ENCODE measurements around the gene EEF2K. TPM values are rescaled to one million over a fixed set of nuclear protein-coding genes. Genes with fewer than 3 reads are reported as not detected.

The EEF2K gene
- total and polyA plus RNA-seq, 2 of the 13 experiments (the other 11 are each of a cell fraction or from before 2014, with no cell fraction given): 22.0 to 23.8 TPM

- TF ChIP-seq, protein P1, sequence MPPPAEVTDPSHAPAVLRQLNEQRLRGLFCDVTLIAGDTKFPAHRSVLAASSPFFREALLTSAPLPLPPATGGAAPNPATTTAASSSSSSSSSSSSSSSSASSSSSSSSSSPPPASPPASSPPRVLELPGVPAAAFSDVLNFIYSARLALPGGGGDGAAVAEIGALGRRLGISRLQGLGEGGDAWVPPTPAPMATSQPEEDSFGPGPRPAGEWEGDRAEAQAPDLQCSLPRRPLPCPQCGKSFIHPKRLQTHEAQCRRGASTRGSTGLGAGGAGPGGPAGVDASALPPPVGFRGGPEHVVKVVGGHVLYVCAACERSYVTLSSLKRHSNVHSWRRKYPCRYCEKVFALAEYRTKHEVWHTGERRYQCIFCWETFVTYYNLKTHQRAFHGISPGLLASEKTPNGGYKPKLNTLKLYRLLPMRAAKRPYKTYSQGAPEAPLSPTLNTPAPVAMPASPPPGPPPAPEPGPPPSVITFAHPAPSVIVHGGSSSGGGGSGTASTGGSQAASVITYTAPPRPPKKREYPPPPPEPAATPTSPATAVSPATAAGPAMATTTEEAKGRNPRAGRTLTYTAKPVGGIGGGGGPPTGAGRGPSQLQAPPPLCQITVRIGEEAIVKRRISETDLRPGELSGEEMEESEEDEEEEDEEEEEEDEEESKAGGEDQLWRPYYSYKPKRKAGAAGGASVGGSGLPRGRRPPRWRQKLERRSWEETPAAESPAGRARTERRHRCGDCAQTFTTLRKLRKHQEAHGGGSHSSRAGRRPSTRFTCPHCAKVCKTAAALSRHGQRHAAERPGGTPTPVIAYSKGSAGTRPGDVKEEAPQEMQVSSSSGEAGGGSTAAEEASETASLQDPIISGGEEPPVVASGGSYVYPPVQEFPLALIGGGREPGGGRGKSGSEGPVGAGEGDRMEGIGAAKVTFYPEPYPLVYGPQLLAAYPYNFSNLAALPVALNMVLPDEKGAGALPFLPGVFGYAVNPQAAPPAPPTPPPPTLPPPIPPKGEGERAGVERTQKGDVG (CRISPR knock-in tag; IDR thresholded peaks at IDR 0.05; ENCODE audit: borderline replicate concordance): no peak
- no peak for TF ChIP-seq ZNF180 (CRISPR knock-in tag; IDR thresholded peaks at IDR 0.05; ENCODE audit: borderline replicate concordance, low read depth)
- no peak for TF ChIP-seq EZH2 (conservative IDR thresholded peaks at IDR 0.05; ENCODE audit: low read depth, low read length)
- TF ChIP-seq, protein P2, sequence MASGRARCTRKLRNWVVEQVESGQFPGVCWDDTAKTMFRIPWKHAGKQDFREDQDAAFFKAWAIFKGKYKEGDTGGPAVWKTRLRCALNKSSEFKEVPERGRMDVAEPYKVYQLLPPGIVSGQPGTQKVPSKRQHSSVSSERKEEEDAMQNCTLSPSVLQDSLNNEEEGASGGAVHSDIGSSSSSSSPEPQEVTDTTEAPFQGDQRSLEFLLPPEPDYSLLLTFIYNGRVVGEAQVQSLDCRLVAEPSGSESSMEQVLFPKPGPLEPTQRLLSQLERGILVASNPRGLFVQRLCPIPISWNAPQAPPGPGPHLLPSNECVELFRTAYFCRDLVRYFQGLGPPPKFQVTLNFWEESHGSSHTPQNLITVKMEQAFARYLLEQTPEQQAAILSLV (CRISPR knock-in tag; IDR thresholded peaks at IDR 0.05; ENCODE audit: borderline replicate concordance): no peak
- TF ChIP-seq ZNF460 (CRISPR knock-in tag; IDR thresholded peaks at IDR 0.05; ENCODE audit: borderline replicate concordance): no peak
- TF ChIP-seq CHD2 (IDR thresholded peaks at IDR 0.05; ENCODE audit: low read depth, low read length): no peak
Observed at GRCh38 chr16:22337849-22338635, 132.0 kb downstream of the EEF2K start (continued).

Other genes starting within 250 kb of the EEF2K start
- not detected in 2 replicates for gene PDZD9, start 205.2 kb upstream of the EEF2K start, total RNA-seq (2016; rRNA removed; fragmentation: Illumina TruSeq; extraction: Trizol)
- not detected in 2 replicates for gene PDZD9, start 205.2 kb upstream of the EEF2K start, polyA plus RNA-seq (2011; rRNA removed)
- gene MOSMO, start 198.2 kb upstream of the EEF2K start, total RNA-seq (2016; rRNA removed; fragmentation: Illumina TruSeq; extraction: Trizol): 19.1 and 26.7 TPM in 2 replicates
- gene MOSMO, start 198.2 kb upstream of the EEF2K start, polyA plus RNA-seq (2011; rRNA removed): 29.2 and 32.6 TPM in 2 replicates
- 0.07 TPM in 1 of 2 replicates, not detected in the other for gene VWA3A, start 113.7 kb upstream of the EEF2K start, total RNA-seq (2016; rRNA removed; fragmentation: Illumina TruSeq; extraction: Trizol)
- 0.03 and 0.10 TPM in 2 replicates for gene VWA3A, start 113.7 kb upstream of the EEF2K start, polyA plus RNA-seq (2011; rRNA removed)
- 0.11 TPM in 1 of 2 replicates, not detected in the other for gene SDR42E2, start 43.8 kb upstream of the EEF2K start, total RNA-seq (2016; rRNA removed; fragmentation: Illumina TruSeq; extraction: Trizol)
- gene SDR42E2, start 43.8 kb upstream of the EEF2K start, polyA plus RNA-seq (2011; rRNA removed): 0.05 TPM in 1 of 2 replicates, not detected in the other
- gene POLR3E, start 91.1 kb downstream of the EEF2K start, total RNA-seq (2016; rRNA removed; fragmentation: Illumina TruSeq; extraction: Trizol): 94.8 and 135 TPM in 2 replicates
- 262 and 280 TPM in 2 replicates for gene POLR3E, start 91.1 kb downstream of the EEF2K start, polyA plus RNA-seq (2011; rRNA removed)
- 59.0 and 76.7 TPM in 2 replicates for gene CDR2, start 168.3 kb downstream of the EEF2K start, total RNA-seq (2016; rRNA removed; fragmentation: Illumina TruSeq; extraction: Trizol)
- gene CDR2, start 168.3 kb downstream of the EEF2K start, polyA plus RNA-seq (2011; rRNA removed): 67.5 and 78.9 TPM in 2 replicates

Measured in HepG2 (cell line).